ENCODE data around the gene CDKN1B.
"Not testable (repeated sequence)": the region's sequence is repeated elsewhere in the genome, so short reads cannot be mapped to it uniquely, and the experiment has no call there.

The CDKN1B gene

GRCh38 chr12:12724421-12725085 lies 7.4 kb downstream of the CDKN1B start:
- DNase-seq (ENCODE audit: low read depth in 2 of 2) = no peak

- peak; percentile 99 for DNase-seq (ENCODE audit: low read depth in 2 of 2)
Measured at GRCh38 chr12:12725086-12725955, 8.2 kb downstream of the CDKN1B start.

GRCh38 chr12:12725956-12726554 lies 8.9 kb downstream of the CDKN1B start:
- no peak for DNase-seq (ENCODE audit: low read depth in 2 of 2)

GRCh38 chr12:12726555-12727093 lies 9.5 kb downstream of the CDKN1B start:
- peak in 1 of 2 experiments; percentile 45 for DNase-seq (ENCODE audit: low read depth in 2 of 2)

- DNase-seq (ENCODE audit: low read depth in 2 of 2) = no peak
Measured at GRCh38 chr12:12731178-12731577, 14.0 kb downstream of the CDKN1B start.

- DNase-seq (ENCODE audit: low read depth in 2 of 2) = no peak
Measured at GRCh38 chr12:12731785-12732184, 14.6 kb downstream of the CDKN1B start.

GRCh38 chr12:12733118-12733517 lies 15.9 kb downstream of the CDKN1B start:
- no peak for DNase-seq (ENCODE audit: low read depth in 2 of 2)

- DNase-seq (ENCODE audit: low read depth in 2 of 2) = peak; percentile 70 to 71
Measured at GRCh38 chr12:12734054-12734453, 16.9 kb downstream of the CDKN1B start.

GRCh38 chr12:12734561-12735071 lies 17.4 kb downstream of the CDKN1B start:
- peak; percentile 67 to 77 for DNase-seq (ENCODE audit: low read depth in 2 of 2)

- peak in 1 of 2 experiments; percentile 39 for DNase-seq (ENCODE audit: low read depth in 2 of 2)
Measured at GRCh38 chr12:12735301-12735700, 18.1 kb downstream of the CDKN1B start.

GRCh38 chr12:12736759-12737676 lies 19.9 kb downstream of the CDKN1B start:
- DNase-seq (ENCODE audit: low read depth in 2 of 2) = peak in 1 of 2 experiments; percentile 21

- DNase-seq (ENCODE audit: low read depth in 2 of 2) = not testable (repeated sequence)
Measured at GRCh38 chr12:12738152-12738551, 21.0 kb downstream of the CDKN1B start.

GRCh38 chr12:12741660-12742059 lies 24.5 kb downstream of the CDKN1B start:
- DNase-seq (ENCODE audit: low read depth in 2 of 2) = no peak

- DNase-seq (ENCODE audit: low read depth in 2 of 2) = no peak
Measured at GRCh38 chr12:12744546-12745305, 27.6 kb downstream of the CDKN1B start.

- DNase-seq (ENCODE audit: low read depth in 2 of 2) = no peak
Measured at GRCh38 chr12:12745576-12746211, 28.5 kb downstream of the CDKN1B start.

- DNase-seq (ENCODE audit: low read depth in 2 of 2) = no peak
Measured at GRCh38 chr12:12747278-12747677, 30.1 kb downstream of the CDKN1B start.

- no peak for DNase-seq (ENCODE audit: low read depth in 2 of 2)
Measured at GRCh38 chr12:12748044-12748443, 30.9 kb downstream of the CDKN1B start.

GRCh38 chr12:12749433-12749832 lies 32.3 kb downstream of the CDKN1B start:
- DNase-seq (ENCODE audit: low read depth in 2 of 2) = no peak

GRCh38 chr12:12755923-12756322 lies 38.8 kb downstream of the CDKN1B start:
- no peak for DNase-seq (ENCODE audit: low read depth in 2 of 2)

- DNase-seq (ENCODE audit: low read depth in 2 of 2) = no peak
Measured at GRCh38 chr12:12757121-12757520, 40.0 kb downstream of the CDKN1B start.

All from fibroblast of skin of left quadriceps (primary cell).